HFFc6 (cell line): ENCODE measurements around the gene TAL2. TPM values are rescaled to one million over a fixed set of nuclear protein-coding genes. Genes with fewer than 3 reads are reported as not detected.
A peak's percentile ranks its signal among the peaks of the same experiment; 100 is the strongest.

ENCODE experiments used
- DNase-seq: peaks from one replicate; pipeline ENCODE4 v3.0.0-alpha.2; 2018
- H3K27ac Mint-ChIP-seq: 2 replicates; pipeline ENCODE4 v1.8.0; 2020; ENCODE audit warnings: mild to moderate bottlenecking, mixed read lengths
- H3K27me3 Mint-ChIP-seq: 2 replicates; pipeline ENCODE4 v1.8.0; 2021; ENCODE audit warnings: mild to moderate bottlenecking, moderate library complexity, mixed read lengths; ENCODE audit not compliant: insufficient read depth
- H3K36me3 Mint-ChIP-seq: 2 replicates; pipeline ENCODE4 v1.8.0; 2021; ENCODE audit warnings: low read depth, mixed read lengths
- H3K4me1 Mint-ChIP-seq: 2 replicates; pipeline ENCODE4 v1.8.0; 2020; ENCODE audit warnings: low read depth, mixed read lengths
- H3K4me3 Mint-ChIP-seq: 2 replicates; pipeline ENCODE4 v1.8.0; 2020; ENCODE audit warnings: mild to moderate bottlenecking, moderate library complexity, mixed read lengths
- H3K9me3 Mint-ChIP-seq: 2 replicates; pipeline ENCODE4 v1.8.0; 2020; ENCODE audit warnings: mild to moderate bottlenecking, mixed read lengths
- CTCF ChIP-seq: fragments of 200-600 bp; sonication (generic); IDR thresholded peaks from 2 replicates; pipeline ENCODE4 v1.5.0; 2021; ENCODE audit warnings: antibody characterized with exemption, mild to moderate bottlenecking
- total RNA-seq, 6 experiments: library from RNA; stranded (reverse); fragmentation: NEBNext Ultra II Directional; extraction: Animal tissue kit (Norgen Biotek cat#: 25700); gene quantifications; 2 replicates in 1 of 6; 3 replicates in 5 of 6; pipeline ENCODE4 v1.2.3, GENCODE V29; 2021

Gene TAL2
- total RNA-seq, 6 experiments from 2014 or later: not detected

- Mint-ChIP-seq H3K9me3 (no peaks in the 10 kb centered on the region), H3K4me3 (no peak overlapping the region), H3K27me3 (no peaks in the 10 kb centered on the region), H3K36me3 (no peaks in the 10 kb centered on the region; the same call in 1 of the 2 replicates), H3K4me1 (peaks cover 6% of the 10 kb centered on the region; the same call in 1 of the 2 replicates), H3K27ac (no peak overlapping the region)
- no peak for DNase-seq
- no peak for TF ChIP-seq CTCF
These were observed 25.9 kb upstream of the TAL2 start for GRCh38 chr9:105636331-105636730.

GRCh38 chr9:105637787-105638395 lies 24.4 kb upstream of the TAL2 start:
- H3K4me1 Mint-ChIP-seq: peaks cover 6% of the 10 kb centered on the region; the same call in 1 of the 2 replicates
- H3K27ac Mint-ChIP-seq: no peak overlapping the region
- H3K9me3 Mint-ChIP-seq: no peaks in the 10 kb centered on the region
- DNase-seq: peak; percentile 20
- TF ChIP-seq CTCF: peak; percentile 84
- peaks cover 4% of the 10 kb centered on the region for H3K36me3 Mint-ChIP-seq
- no peak overlapping the region for H3K4me3 Mint-ChIP-seq
- H3K27me3 Mint-ChIP-seq: no peaks in the 10 kb centered on the region

- no peak overlapping the region for H3K27ac Mint-ChIP-seq
- no peaks in the 10 kb centered on the region for H3K27me3 Mint-ChIP-seq
- peaks cover 4% of the 10 kb centered on the region for H3K36me3 Mint-ChIP-seq
- H3K4me1 Mint-ChIP-seq: peaks cover 6% of the 10 kb centered on the region; the same call in 1 of the 2 replicates
- no peak overlapping the region for H3K4me3 Mint-ChIP-seq
- no peaks in the 10 kb centered on the region for H3K9me3 Mint-ChIP-seq
- no peak for TF ChIP-seq CTCF
- no peak for DNase-seq
These were observed 22.3 kb upstream of the TAL2 start for GRCh38 chr9:105639936-105640335.

GRCh38 chr9:105643795-105644194 lies 18.5 kb upstream of the TAL2 start:
- H3K4me1 Mint-ChIP-seq: peaks cover 4% of the 10 kb centered on the region; the same call in 1 of the 2 replicates
- H3K4me3 Mint-ChIP-seq: no peak overlapping the region
- no peaks in the 10 kb centered on the region for H3K27me3 Mint-ChIP-seq
- TF ChIP-seq CTCF: no peak
- H3K27ac Mint-ChIP-seq: no peak overlapping the region
- no peak for DNase-seq
- H3K36me3 Mint-ChIP-seq: peaks cover 4% of the 10 kb centered on the region; the same call in 1 of the 2 replicates
- H3K9me3 Mint-ChIP-seq: no peaks in the 10 kb centered on the region

- H3K27ac Mint-ChIP-seq: no peak overlapping the region
- no peak for DNase-seq
- H3K9me3 Mint-ChIP-seq: no peaks in the 10 kb centered on the region
- H3K36me3 Mint-ChIP-seq: peaks cover 4% of the 10 kb centered on the region; the same call in 1 of the 2 replicates
- no peak for TF ChIP-seq CTCF
- no peaks in the 10 kb centered on the region for H3K4me1 Mint-ChIP-seq
- H3K27me3 Mint-ChIP-seq: peaks cover 3% of the 10 kb centered on the region; the same call in 1 of the 2 replicates
- no peak overlapping the region for H3K4me3 Mint-ChIP-seq
These were observed 15.2 kb upstream of the TAL2 start for GRCh38 chr9:105646879-105647594.
